Nephron progenitor cell (in vitro differentiated cells): ENCODE data around the gene SLC2A9.
"Not testable (repeated sequence)": the region's sequence is repeated elsewhere in the genome, so short reads cannot be mapped to it uniquely, and the experiment has no call there.

Experiments
- DNase-seq: peaks from one replicate; pipeline ENCODE4 v3.0.0; 2021
- H3K27ac Mint-ChIP-seq: 2 replicates; pipeline ENCODE4 v1.8.0; 2021; ENCODE audit warnings: mild to moderate bottlenecking, moderate library complexity, mixed read lengths
- H3K27me3 Mint-ChIP-seq: 2 replicates; pipeline ENCODE4 v1.8.0; 2021; ENCODE audit warnings: mild to moderate bottlenecking, low read depth, mixed read lengths; ENCODE audit not compliant: poor library complexity
- H3K36me3 Mint-ChIP-seq: 2 replicates; pipeline ENCODE4 v1.8.0; 2021; ENCODE audit warnings: low read depth, mixed read lengths
- H3K4me1 Mint-ChIP-seq: 2 replicates; pipeline ENCODE4 v1.8.0; 2021; ENCODE audit warnings: mixed read lengths
- H3K4me3 Mint-ChIP-seq: 2 replicates; pipeline ENCODE4 v1.8.0; 2021; ENCODE audit warnings: mild to moderate bottlenecking, moderate library complexity, mixed read lengths
- H3K9me3 Mint-ChIP-seq: 2 replicates; pipeline ENCODE4 v1.8.0; 2021; ENCODE audit warnings: mild to moderate bottlenecking, moderate library complexity, mixed read lengths
- CTCF ChIP-seq: fragments of 200-600 bp; sonication (generic); IDR thresholded peaks from 2 replicates; pipeline ENCODE4 v1.5.0; 2021; ENCODE audit warnings: antibody characterized with exemption

The SLC2A9 gene

GRCh38 chr4:9903317-9903716 lies 118.0 kb downstream of the SLC2A9 start:
- no peak for DNase-seq
- Mint-ChIP-seq H3K36me3 (no peaks in the 10 kb centered on the region), H3K4me1 (peaks cover 18% of the 10 kb centered on the region), H3K27ac (no peak overlapping the region), H3K9me3 (no peaks in the 10 kb centered on the region), H3K27me3 (peaks cover 25% of the 10 kb centered on the region), H3K4me3 (no peak overlapping the region)
- no peak for TF ChIP-seq CTCF

GRCh38 chr4:9901257-9901656 lies 120.0 kb downstream of the SLC2A9 start:
- H3K4me1 Mint-ChIP-seq = peaks cover 18% of the 10 kb centered on the region
- H3K36me3 Mint-ChIP-seq = no peaks in the 10 kb centered on the region
- peaks cover 30% of the 10 kb centered on the region for H3K27me3 Mint-ChIP-seq
- TF ChIP-seq CTCF = no peak
- no peaks in the 10 kb centered on the region for H3K9me3 Mint-ChIP-seq
- DNase-seq = no peak
- H3K27ac Mint-ChIP-seq = peak overlapping the region; percentile 83
- no peak overlapping the region for H3K4me3 Mint-ChIP-seq

- Mint-ChIP-seq H3K27me3 (peaks cover 26% of the 10 kb centered on the region), H3K4me1 (peaks cover 18% of the 10 kb centered on the region)
- not testable (repeated sequence) for H3K27ac Mint-ChIP-seq, H3K36me3 Mint-ChIP-seq, DNase-seq, H3K9me3 Mint-ChIP-seq, H3K4me3 Mint-ChIP-seq
Measured at GRCh38 chr4:9900633-9901032, 120.7 kb downstream of the SLC2A9 start.

- TF ChIP-seq CTCF = no peak
- Mint-ChIP-seq H3K9me3 (no peaks in the 10 kb centered on the region), H3K4me3 (no peak overlapping the region), H3K27me3 (peaks cover 17% of the 10 kb centered on the region), H3K4me1 (peaks cover 18% of the 10 kb centered on the region), H3K36me3 (no peaks in the 10 kb centered on the region), H3K27ac (no peak overlapping the region)
- no peak for DNase-seq
Measured at GRCh38 chr4:9899306-9900055, 121.8 kb downstream of the SLC2A9 start.

GRCh38 chr4:9898596-9899305 lies 122.5 kb downstream of the SLC2A9 start:
- DNase-seq = peak; percentile 57
- Mint-ChIP-seq H3K4me1 (peaks cover 18% of the 10 kb centered on the region), H3K9me3 (no peaks in the 10 kb centered on the region), H3K36me3 (no peaks in the 10 kb centered on the region), H3K27me3 (peaks cover 17% of the 10 kb centered on the region), H3K27ac (no peak overlapping the region), H3K4me3 (no peak overlapping the region)
- TF ChIP-seq CTCF = peak; percentile 45

GRCh38 chr4:9895333-9895705 lies 126.0 kb downstream of the SLC2A9 start:
- DNase-seq = no peak
- Mint-ChIP-seq H3K4me3 (no peak overlapping the region), H3K27me3 (peaks cover 32% of the 10 kb centered on the region), H3K9me3 (no peaks in the 10 kb centered on the region), H3K27ac (no peak overlapping the region), H3K4me1 (no peaks in the 10 kb centered on the region), H3K36me3 (no peaks in the 10 kb centered on the region)
- no peak for TF ChIP-seq CTCF
